Dendritic cell treated with granulocyte-macrophage colony-stimulating factor and Interleukin-4, amounts not matched to agents 40 ng/mL and 50 ng/mL, for 4 days (primary cell): ENCODE measurements around the gene RUVBL2.

Experiments used
- H3K27ac Mint-ChIP-seq: one replicate; pipeline ENCODE4 v1.8.0; 2022; ENCODE audit warnings: mild to moderate bottlenecking, mixed read lengths
- H3K27me3 Mint-ChIP-seq: one replicate; pipeline ENCODE4 v1.8.0; 2022; ENCODE audit warnings: mild to moderate bottlenecking, mixed read lengths
- H3K36me3 Mint-ChIP-seq: one replicate; pipeline ENCODE4 v1.8.0; 2022; ENCODE audit warnings: low read depth, mixed read lengths
- H3K4me1 Mint-ChIP-seq: one replicate; pipeline ENCODE4 v1.8.0; 2022; ENCODE audit warnings: low read depth, mixed read lengths
- H3K4me3 Mint-ChIP-seq: one replicate; pipeline ENCODE4 v1.8.0; 2022; ENCODE audit warnings: mild to moderate bottlenecking, moderate library complexity, mixed read lengths
- H3K9me3 Mint-ChIP-seq: one replicate; pipeline ENCODE4 v1.8.0; 2022; ENCODE audit warnings: mixed read lengths
- intact Hi-C: fragments of 100-400 bp; cut with micrococcal nuclease; formaldehyde crosslinking; loops from one replicate; pipeline ENCODE4 v1.15.0; 2022

RUVBL2 gene

GRCh38 chr19:48993175-48994034 is at the start of gene RUVBL2, which contains the start of gene GYS1:
Gene RUVBL2, plus strand, starts transcription at chr19:48993887. Its CDS starts 25 bp downstream, at chr19:48993912.
Gene GYS1, minus strand, starts transcription at chr19:48993309. Its CDS starts 197 bp downstream, at chr19:48993112.
- intact Hi-C loops: no loop called here
- peak within 1 kb of the TSS; percentile 95 for H3K27ac Mint-ChIP-seq
- no peaks in the 10 kb centered on the region for H3K27me3 Mint-ChIP-seq
- H3K4me1 Mint-ChIP-seq: peaks cover 57% of the 10 kb centered on the region
- H3K36me3 Mint-ChIP-seq: peaks cover 58% of the 10 kb centered on the region
- peak within 1 kb of the TSS; percentile 95 for H3K4me3 Mint-ChIP-seq
- H3K9me3 Mint-ChIP-seq: no peaks in the 10 kb centered on the region

DNA sequence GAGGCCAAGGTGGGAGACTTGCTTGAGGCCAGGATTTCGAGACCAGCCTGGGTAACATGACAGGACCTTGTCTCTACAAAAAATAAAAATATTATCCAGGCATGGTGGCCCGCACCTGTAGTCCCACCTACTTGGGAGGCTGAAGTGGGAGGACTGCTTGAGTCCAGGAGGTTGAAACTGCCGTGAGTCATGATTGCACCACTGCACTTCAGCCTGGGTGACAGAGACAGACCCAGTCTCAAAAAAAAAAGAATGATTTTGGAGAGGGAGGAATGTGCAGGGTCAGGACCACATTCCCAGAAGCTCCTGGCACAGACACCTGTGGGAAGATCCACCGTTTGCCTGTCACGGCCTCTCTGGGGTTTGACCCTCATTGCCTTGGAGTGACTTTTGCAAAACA is 48.3 kb upstream of the RUVBL2 start:
- Mint-ChIP-seq H3K4me3 (no peak overlapping the region), H3K27me3 (peaks cover 3% of the 10 kb centered on the region), H3K4me1 (peaks cover 8% of the 10 kb centered on the region), H3K36me3 (no peaks in the 10 kb centered on the region), H3K27ac (no peak overlapping the region), H3K9me3 (peaks cover 32% of the 10 kb centered on the region)
- intact Hi-C loops: no loop called here

GRCh38 chr19:48945817-48946216 is 47.9 kb upstream of the RUVBL2 start:
- peaks cover 28% of the 10 kb centered on the region for H3K9me3 Mint-ChIP-seq
- peaks cover 8% of the 10 kb centered on the region for H3K4me1 Mint-ChIP-seq
- peaks cover 3% of the 10 kb centered on the region for H3K27me3 Mint-ChIP-seq
- H3K27ac Mint-ChIP-seq: no peak overlapping the region
- no peak overlapping the region for H3K4me3 Mint-ChIP-seq
- intact Hi-C loops: no loop called here
- H3K36me3 Mint-ChIP-seq: no peaks in the 10 kb centered on the region

DNA sequence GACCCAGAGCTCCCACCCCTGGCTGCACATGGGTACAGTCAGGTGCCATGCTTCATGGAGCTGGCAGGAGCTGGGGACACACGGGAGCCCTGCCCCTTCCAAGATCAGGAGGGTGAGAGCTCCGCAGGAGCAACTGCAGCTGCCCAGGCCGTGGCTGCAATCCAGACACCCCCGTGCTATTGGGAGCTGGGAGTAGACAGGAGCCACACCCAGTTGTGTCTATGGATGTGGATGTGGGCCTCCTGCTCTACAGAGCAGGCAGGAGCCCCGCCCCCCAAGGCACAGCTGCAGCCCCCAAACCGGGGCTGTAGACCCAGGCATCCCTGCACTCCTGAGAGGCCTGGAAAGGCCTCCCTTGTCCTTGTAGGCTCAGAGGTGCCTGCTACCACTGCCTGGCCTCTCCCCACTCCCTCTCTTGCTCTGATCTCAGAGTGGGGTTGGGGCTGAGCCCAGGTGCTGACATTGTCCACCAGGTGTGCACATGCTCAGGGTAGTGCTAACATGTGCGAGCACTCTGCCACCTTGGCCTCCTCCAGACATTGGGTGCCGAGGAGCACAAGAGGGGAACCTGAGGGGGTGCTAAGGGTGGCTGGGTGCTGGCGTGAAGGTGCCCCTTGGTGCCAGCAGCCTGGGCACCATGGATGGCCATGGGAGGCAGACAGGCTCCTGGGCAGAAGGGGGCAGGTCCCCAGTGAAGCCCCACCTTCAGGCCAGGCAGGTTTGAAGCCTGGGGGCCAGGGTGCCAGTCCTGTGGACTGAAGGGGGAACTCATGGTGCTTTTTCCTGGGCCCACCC is 47.0 kb upstream of the RUVBL2 start:
- Mint-ChIP-seq H3K27ac (no peak overlapping the region), H3K27me3 (peaks cover 3% of the 10 kb centered on the region), H3K36me3 (no peaks in the 10 kb centered on the region), H3K4me1 (peaks cover 8% of the 10 kb centered on the region), H3K4me3 (no peak overlapping the region), H3K9me3 (peaks cover 22% of the 10 kb centered on the region)
- intact Hi-C loops: no loop called here

DNA sequence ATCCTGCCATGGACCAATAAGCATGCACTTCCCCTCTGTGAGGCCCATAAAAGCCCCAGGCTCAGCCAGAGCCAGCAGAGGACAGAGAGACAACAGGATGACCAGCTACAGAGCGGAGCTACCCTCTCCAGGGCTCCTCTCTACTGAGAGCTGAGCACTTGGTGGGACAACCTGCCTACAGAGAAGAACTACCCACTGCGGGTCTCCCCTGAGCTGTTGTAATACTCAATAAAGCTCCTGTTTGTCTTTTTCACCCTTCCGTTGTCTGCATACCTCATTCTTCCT is 46.5 kb upstream of the RUVBL2 start:
- no peaks in the 10 kb centered on the region for H3K36me3 Mint-ChIP-seq
- H3K27me3 Mint-ChIP-seq: peaks cover 8% of the 10 kb centered on the region
- peaks cover 22% of the 10 kb centered on the region for H3K9me3 Mint-ChIP-seq
- H3K4me3 Mint-ChIP-seq: no peak overlapping the region
- peaks cover 8% of the 10 kb centered on the region for H3K4me1 Mint-ChIP-seq
- no peak overlapping the region for H3K27ac Mint-ChIP-seq
- intact Hi-C loops: no loop called here

DNA sequence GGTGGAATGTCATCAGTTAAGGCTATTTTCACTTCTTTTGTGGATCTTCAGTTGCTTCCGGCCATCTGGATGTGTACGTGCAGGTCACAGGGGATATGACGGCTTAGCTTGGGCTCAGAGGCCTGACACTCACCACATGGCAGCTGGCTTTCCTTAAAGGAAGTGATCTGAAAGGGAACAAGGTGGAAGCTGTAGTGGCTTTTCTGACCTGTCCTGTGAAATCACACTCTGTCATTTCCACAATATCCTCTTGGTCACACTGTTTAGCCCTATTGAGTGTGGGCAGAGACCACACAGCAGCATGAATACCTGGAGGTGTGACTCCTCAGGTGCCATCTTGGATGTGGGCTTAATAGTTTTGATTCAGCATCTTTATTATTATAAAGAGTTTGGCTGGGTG is 43.5 kb upstream of the RUVBL2 start:
- Mint-ChIP-seq H3K27me3 (peaks cover 8% of the 10 kb centered on the region), H3K4me1 (peaks cover 25% of the 10 kb centered on the region), H3K4me3 (no peak overlapping the region), H3K9me3 (peaks cover 22% of the 10 kb centered on the region), H3K36me3 (peaks cover 2% of the 10 kb centered on the region), H3K27ac (peak overlapping the region; percentile 32)
- intact Hi-C loops: no loop called here

GRCh38 chr19:48950830-48951519 is 42.7 kb upstream of the RUVBL2 start:
- no peak overlapping the region for H3K27ac Mint-ChIP-seq
- intact Hi-C loops: no loop called here
- peaks cover 22% of the 10 kb centered on the region for H3K9me3 Mint-ChIP-seq
- peaks cover 10% of the 10 kb centered on the region for H3K36me3 Mint-ChIP-seq
- H3K27me3 Mint-ChIP-seq: peaks cover 8% of the 10 kb centered on the region
- peaks cover 32% of the 10 kb centered on the region for H3K4me1 Mint-ChIP-seq
- H3K4me3 Mint-ChIP-seq: no peak overlapping the region

DNA sequence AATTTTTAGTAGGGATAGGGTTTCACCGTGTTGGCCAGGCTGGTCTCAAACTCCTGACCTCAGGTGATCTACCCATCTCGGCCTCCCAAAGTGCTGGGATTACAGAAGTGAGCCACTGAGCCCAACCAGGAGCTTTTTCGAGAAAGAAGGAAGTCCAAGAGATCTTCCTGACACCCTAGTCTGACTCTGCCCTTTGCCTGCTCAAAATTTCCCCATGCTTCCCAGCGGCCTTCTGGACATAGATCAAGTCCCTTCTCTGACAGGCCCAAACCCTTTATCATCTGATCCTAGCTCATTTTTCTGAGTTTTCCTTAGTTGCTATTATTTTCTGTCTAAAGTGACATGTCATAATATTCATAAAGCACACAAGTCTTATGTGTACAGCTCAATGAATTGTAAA is 40.5 kb upstream of the RUVBL2 start:
- H3K4me3 Mint-ChIP-seq: no peak overlapping the region
- H3K9me3 Mint-ChIP-seq: peaks cover 10% of the 10 kb centered on the region
- peaks cover 32% of the 10 kb centered on the region for H3K36me3 Mint-ChIP-seq
- intact Hi-C loops: no loop called here
- H3K4me1 Mint-ChIP-seq: peaks cover 54% of the 10 kb centered on the region
- peaks cover 8% of the 10 kb centered on the region for H3K27me3 Mint-ChIP-seq
- H3K27ac Mint-ChIP-seq: peak overlapping the region; percentile 62

DNA sequence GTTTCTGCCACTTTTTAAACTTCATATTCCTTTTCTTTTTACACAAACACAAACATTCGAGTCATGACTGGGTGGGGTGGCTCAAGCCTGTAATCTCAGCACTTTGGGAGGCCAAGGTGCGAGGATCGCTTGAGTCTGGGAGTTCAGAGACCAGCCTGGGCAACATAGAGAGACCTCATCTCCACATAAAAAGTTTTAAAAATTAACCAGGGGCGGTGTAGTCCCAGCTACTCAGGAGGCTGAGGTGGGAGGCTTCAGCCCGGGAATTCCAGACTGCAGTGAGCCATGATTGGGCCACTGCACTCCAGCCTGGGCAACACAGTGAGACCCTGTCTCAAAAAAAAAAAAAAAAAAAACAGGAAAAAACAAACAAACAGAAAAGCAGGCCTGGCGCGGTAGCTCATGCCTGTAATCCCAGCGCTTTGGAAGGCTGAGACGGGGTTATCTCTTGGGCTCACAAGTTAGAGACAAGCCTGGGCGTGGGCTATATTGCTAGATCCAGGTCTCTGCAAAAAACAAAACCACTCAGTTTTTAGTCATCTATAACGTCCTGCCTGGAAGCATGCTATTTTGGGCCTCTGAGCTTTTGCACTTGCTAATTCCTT is 39.6 kb upstream of the RUVBL2 start:
- Mint-ChIP-seq H3K27ac (peak overlapping the region; percentile 87), H3K36me3 (peaks cover 41% of the 10 kb centered on the region), H3K4me1 (peaks cover 64% of the 10 kb centered on the region), H3K4me3 (peak overlapping the region; percentile 85), H3K9me3 (peaks cover under 1% of the 10 kb centered on the region), H3K27me3 (peaks cover 8% of the 10 kb centered on the region)
- intact Hi-C loops: no loop called here

GRCh38 chr19:48954595-48955307 is 38.9 kb upstream of the RUVBL2 start, which contains the start of gene BAX:
Gene BAX, plus strand, starts transcription at chr19:48954875. Its CDS starts 54 bp downstream, at chr19:48954929.
- peak within 1 kb of the TSS; percentile 87 for H3K27ac Mint-ChIP-seq
- peaks cover 43% of the 10 kb centered on the region for H3K36me3 Mint-ChIP-seq
- no peaks in the 10 kb centered on the region for H3K9me3 Mint-ChIP-seq
- H3K27me3 Mint-ChIP-seq: peaks cover 8% of the 10 kb centered on the region
- peaks cover 69% of the 10 kb centered on the region for H3K4me1 Mint-ChIP-seq
- peak within 1 kb of the TSS; percentile 85 for H3K4me3 Mint-ChIP-seq
- intact Hi-C loops: no loop called here

- Mint-ChIP-seq H3K4me1 (peaks cover 62% of the 10 kb centered on the region), H3K36me3 (peaks cover 44% of the 10 kb centered on the region), H3K27me3 (peaks cover 8% of the 10 kb centered on the region), H3K4me3 (peak overlapping the region; percentile 85), H3K27ac (peak overlapping the region; percentile 87), H3K9me3 (no peaks in the 10 kb centered on the region)
- intact Hi-C loops: no loop called here
These were observed 38.3 kb upstream of the RUVBL2 start for GRCh38 chr19:48955308-48955958.

DNA sequence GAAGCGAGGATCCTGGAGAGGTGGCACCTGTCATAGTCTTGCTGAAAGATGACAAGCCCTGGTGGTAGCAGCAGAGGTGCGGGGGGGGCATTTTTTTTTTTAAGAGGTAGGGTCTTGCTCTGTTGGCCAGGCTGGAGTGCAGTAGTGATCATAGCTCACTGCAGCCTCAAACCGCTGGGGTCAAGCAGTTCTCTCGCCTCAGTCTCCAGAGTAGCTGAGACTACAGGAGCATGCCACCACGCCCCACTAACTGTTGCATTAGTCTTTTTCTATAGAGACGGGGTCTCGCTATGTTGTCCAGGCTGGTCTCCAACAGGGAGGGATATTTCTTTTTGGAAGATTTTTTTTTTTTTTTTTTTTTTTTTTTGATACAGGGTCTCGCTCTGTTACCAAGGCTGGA is 35.7 kb upstream of the RUVBL2 start:
- Mint-ChIP-seq H3K27me3 (no peaks in the 10 kb centered on the region), H3K9me3 (no peaks in the 10 kb centered on the region), H3K4me3 (no peak overlapping the region), H3K36me3 (peaks cover 69% of the 10 kb centered on the region), H3K4me1 (peaks cover 85% of the 10 kb centered on the region), H3K27ac (no peak overlapping the region)
- intact Hi-C loops: no loop called here
